HFF-Myc (cell line): ENCODE data around the gene SRGN.

Source experiments
- DNase-seq: peaks from one replicate; pipeline ENCODE4 v3.0.0-alpha.2; 2011; ENCODE audit warnings: low read depth; ENCODE audit errors: extremely low read depth
- H3K4me3 ChIP-seq: replicated peaks from 2 replicates; pipeline ENCODE4 v1.5.1; 2011; ENCODE audit warnings: low read depth, mild to moderate bottlenecking, control low read depth, low read length
- CTCF ChIP-seq: IDR thresholded peaks from 2 replicates; pipeline ENCODE4 v1.5.1; 2012; ENCODE audit warnings: mild to moderate bottlenecking, low read depth, low read length, control low read depth; ENCODE audit errors: missing control alignments

The SRGN gene

GRCh38 chr10:69068549-69068948 is 19.4 kb upstream of the SRGN start:
- no peak for TF ChIP-seq CTCF
- DNase-seq = no peak
- H3K4me3 ChIP-seq = no peak overlapping the region

- H3K4me3 ChIP-seq = no peak overlapping the region
- no peak for DNase-seq
- TF ChIP-seq CTCF = no peak
Measured at GRCh38 chr10:69069090-69070042, 18.5 kb upstream of the SRGN start.

- no peak for DNase-seq
- H3K4me3 ChIP-seq = no peak overlapping the region
- no peak for TF ChIP-seq CTCF
Measured at GRCh38 chr10:69070951-69071350, 17.0 kb upstream of the SRGN start.

GRCh38 chr10:69071610-69072009 is 16.3 kb upstream of the SRGN start:
- H3K4me3 ChIP-seq = no peak overlapping the region
- no peak for TF ChIP-seq CTCF
- DNase-seq = no peak

GRCh38 chr10:69073026-69073425 is 14.9 kb upstream of the SRGN start:
- H3K4me3 ChIP-seq = no peak overlapping the region
- DNase-seq = no peak
- TF ChIP-seq CTCF = no peak

- no peak for DNase-seq
- TF ChIP-seq CTCF = no peak
Measured at GRCh38 chr10:69073736-69074364, 14.1 kb upstream of the SRGN start.

GRCh38 chr10:69074532-69074931 is 13.4 kb upstream of the SRGN start:
- DNase-seq = no peak
- no peak for TF ChIP-seq CTCF
- no peak overlapping the region for H3K4me3 ChIP-seq

More at GRCh38 chr10:69073736-69074364, 14.1 kb upstream of the SRGN start:
- H3K4me3 ChIP-seq = no peak overlapping the region
